Measurements from ENCODE around the gene PPTC7. TPM values are rescaled to one million over a fixed set of nuclear protein-coding genes. Genes with fewer than 3 reads are reported as not detected.

The PPTC7 gene
- total and polyA plus RNA-seq, 2 of the 13 experiments (the other 11 are each of a cell fraction or from before 2014, with no cell fraction given), result 4.8 to 12.3 TPM

- TF ChIP-seq POLR2AphosphoS2 (IDR thresholded peaks at IDR 0.05; ENCODE audit: low read depth, low read length) (no peak), ZNF503 (CRISPR knock-in tag; IDR thresholded peaks at IDR 0.05) (no peak), ZNF496 (CRISPR knock-in tag; IDR thresholded peaks at IDR 0.05; ENCODE audit: insufficient replicate concordance) (no peak), MED8 (CRISPR knock-in tag; IDR thresholded peaks at IDR 0.05; ENCODE audit: insufficient replicate concordance) (no peak), ZC3H13 (CRISPR knock-in tag; IDR thresholded peaks at IDR 0.05) (no peak), GMEB2 (CRISPR knock-in tag; IDR thresholded peaks at IDR 0.05; ENCODE audit: low read depth) (no peak), AGO1 (IDR thresholded peaks at IDR 0.05; ENCODE audit: low read depth, low read length, poor library complexity, severe bottlenecking) (no peak), ZNF296 (CRISPR knock-in tag; conservative IDR thresholded peaks at IDR 0.05) (no peak), PTBP1 (IDR thresholded peaks at IDR 0.05; ENCODE audit: low read depth, low read length, poor library complexity, severe bottlenecking) (no peak), ARID4A (CRISPR knock-in tag; IDR thresholded peaks at IDR 0.05; ENCODE audit: borderline replicate concordance) (no peak; the same call in 1 of the 2 replicates), RARA (CRISPR knock-in tag; IDR thresholded peaks at IDR 0.05) (no peak), MTA3 (CRISPR knock-in tag; IDR thresholded peaks at IDR 0.05) (no peak), ZNF550 (CRISPR knock-in tag; IDR thresholded peaks at IDR 0.05; ENCODE audit: borderline replicate concordance) (no peak), TBX2 (CRISPR knock-in tag; IDR thresholded peaks at IDR 0.05; ENCODE audit: borderline replicate concordance) (peak; percentile 45), IKZF4 (CRISPR knock-in tag; IDR thresholded peaks at IDR 0.05; ENCODE audit: borderline replicate concordance, low read depth, not compliant biosample characterization) (peak; percentile 43)
Observed at GRCh38 chr12:110582276-110583136, 612 bp downstream of the PPTC7 start (continued).
